Stomach (tissue), 4 donors: Measurements from ENCODE around the gene PRUNE2.

Experiments used
- CTCF ChIP-seq, 7 experiments: fragments of 450-650 bp in 4 of 7; fragments of 200-600 bp in 3 of 7; sonication (generic) in 3 of 7; IDR thresholded peaks; one replicate each; pipeline ENCODE4 v1.5.1; 2016 to 2019; ENCODE audit warnings: antibody characterized with exemption in 7 of 7, control low read depth in 2 of 7, mild to moderate bottlenecking in 1 of 7
- POLR2A ChIP-seq, 4 donors: fragments of 450-650 bp; IDR thresholded peaks; one replicate each; pipeline ENCODE4 v1.6.1; 2016; ENCODE audit warnings: antibody characterized with exemption in 4 of 4, control low read depth in 2 of 4, mild to moderate bottlenecking in 1 of 4, moderate library complexity in 1 of 4

GRCh38 chr9:76759732-76760131, 146.2 kb downstream of the PRUNE2 start:
- TF ChIP-seq CTCF (IDR thresholded peaks at IDR 0.05) (no peak), POLR2A (IDR thresholded peaks at IDR 0.05) (no peak)
